Neuronal stem cell (in vitro differentiated cells): ENCODE results near the gene GDPD5.

Experiments
- DNase-seq: peaks from one replicate; pipeline ENCODE4 v3.0.0-alpha.2; 2013; ENCODE audit warnings: low spot score
- H2AFZ ChIP-seq: one replicate; pipeline ENCODE4 v1.6.1; 2013; ENCODE audit warnings: mild to moderate bottlenecking, low read length, inconsistent platforms
- H2AK5ac ChIP-seq: 2 replicates; pipeline ENCODE4 v1.6.1; 2013; ENCODE audit warnings: low read depth, mild to moderate bottlenecking, inconsistent platforms, low read length, moderate library complexity, mixed read lengths
- H2BK120ac ChIP-seq: 2 replicates; pipeline ENCODE4 v1.6.1; 2013; ENCODE audit warnings: low read depth, mild to moderate bottlenecking, inconsistent platforms, low read length, moderate library complexity, mixed read lengths
- H2BK12ac ChIP-seq: one replicate; pipeline ENCODE4 v1.6.1; 2013; ENCODE audit warnings: low read length, inconsistent platforms
- H2BK15ac ChIP-seq: 2 replicates; pipeline ENCODE4 v1.6.1; 2013; ENCODE audit warnings: mild to moderate bottlenecking, low read length, inconsistent platforms, mixed read lengths
- H2BK5ac ChIP-seq: one replicate; pipeline ENCODE4 v1.6.1; 2013; ENCODE audit warnings: inconsistent platforms, mild to moderate bottlenecking, low read length, moderate library complexity
- H3K14ac ChIP-seq: one replicate; pipeline ENCODE4 v1.6.1; 2013; ENCODE audit warnings: low read length, inconsistent platforms
- H3K18ac ChIP-seq: 2 replicates; pipeline ENCODE4 v1.6.1; 2013; ENCODE audit warnings: low read length, inconsistent platforms
- H3K23ac ChIP-seq: 2 replicates; pipeline ENCODE4 v1.6.1; 2013; ENCODE audit warnings: low read depth, mild to moderate bottlenecking, mixed read lengths, low read length, inconsistent platforms; ENCODE audit not compliant: poor library complexity
- H3K27ac ChIP-seq: replicated peaks from 3 replicates; pipeline ENCODE4 v1.5.1; 2013; ENCODE audit warnings: low read length, inconsistent platforms
- H3K27me3 ChIP-seq, 3 experiments: 2 replicates each; pipeline ENCODE4 v1.6.1; 2013; ENCODE audit warnings: low read length in 3 of 3, mild to moderate bottlenecking in 2 of 3, inconsistent platforms in 1 of 3, low read depth in 1 of 3, mixed read lengths in 1 of 3, moderate library complexity in 1 of 3; ENCODE audit not compliant: control insufficient read depth in 3 of 3, insufficient read depth in 3 of 3
- H3K36me3 ChIP-seq, 2 donors: replicated peaks in 1 of 2; 2 replicates each; pipeline ENCODE4 v1.6.1; 2013; ENCODE audit warnings: low read length in 2 of 2; ENCODE audit not compliant: control insufficient read depth in 2 of 2, insufficient read depth in 2 of 2
- H3K4ac ChIP-seq: 2 replicates; pipeline ENCODE4 v1.6.1; 2013; ENCODE audit warnings: inconsistent platforms, mild to moderate bottlenecking, low read length, moderate library complexity
- H3K4me1 ChIP-seq, 2 donors: 1 replicate in 1 of 2; 2 replicates in 1 of 2; pipeline ENCODE4 v1.6.1; 2013; ENCODE audit warnings: low read length in 2 of 2, low read depth in 1 of 2; ENCODE audit not compliant: control insufficient read depth in 2 of 2, insufficient read depth in 1 of 2
- H3K4me2 ChIP-seq: one replicate; pipeline ENCODE4 v1.6.1; 2013; ENCODE audit warnings: mild to moderate bottlenecking, low read length, inconsistent platforms; ENCODE audit not compliant: insufficient read depth, poor library complexity, severe bottlenecking
- H3K4me3 ChIP-seq, 2 donors: 2 replicates each; pipeline ENCODE4 v1.5.1; 2013; ENCODE audit warnings: low read length in 2 of 2, mild to moderate bottlenecking in 2 of 2, inconsistent platforms in 1 of 2, moderate library complexity in 1 of 2
- H3K79me1 ChIP-seq: one replicate; pipeline ENCODE4 v1.6.1; 2013; ENCODE audit warnings: low read depth, mild to moderate bottlenecking, inconsistent platforms, low read length, moderate library complexity
- H3K9ac ChIP-seq: one replicate; pipeline ENCODE4 v1.6.1; 2013; ENCODE audit warnings: mild to moderate bottlenecking, low read depth, low read length, inconsistent platforms; ENCODE audit not compliant: poor library complexity
- H3K9me3 ChIP-seq, 2 donors: replicated peaks in 1 of 2; 2 replicates each; pipeline versions ENCODE3 to v1.6.1; 2013; ENCODE audit warnings: low read length in 2 of 2, mild to moderate bottlenecking in 2 of 2, inconsistent platforms in 1 of 2, low read depth in 1 of 2, mixed read lengths in 1 of 2, moderate library complexity in 1 of 2; ENCODE audit not compliant: control insufficient read depth in 2 of 2, insufficient read depth in 1 of 2
- H4K8ac ChIP-seq: one replicate; pipeline ENCODE4 v1.6.1; 2013; ENCODE audit warnings: low read depth, mild to moderate bottlenecking, inconsistent platforms, low read length, moderate library complexity
- H4K91ac ChIP-seq: one replicate; pipeline ENCODE4 v1.6.1; 2013; ENCODE audit warnings: low read length, low read depth, mild to moderate bottlenecking, inconsistent platforms; ENCODE audit not compliant: poor library complexity
- WGBS, 2 donors: extraction: QIAGEN DNeasy Blood & Tissue Kit; methylation state at CpG; one replicate each; pipeline ENCODE4 v1.1.7; 2013; ENCODE audit warnings: missing lambda C conversion rate in 2 of 2, mixed read lengths in 1 of 2; ENCODE audit not compliant: insufficient read length in 2 of 2, insufficient replicate concordance in 1 of 2; ENCODE audit errors: extremely low coverage in 2 of 2; 5-methylcytosine and 5-hydroxymethylcytosine counted together

GDPD5 gene

DNA sequence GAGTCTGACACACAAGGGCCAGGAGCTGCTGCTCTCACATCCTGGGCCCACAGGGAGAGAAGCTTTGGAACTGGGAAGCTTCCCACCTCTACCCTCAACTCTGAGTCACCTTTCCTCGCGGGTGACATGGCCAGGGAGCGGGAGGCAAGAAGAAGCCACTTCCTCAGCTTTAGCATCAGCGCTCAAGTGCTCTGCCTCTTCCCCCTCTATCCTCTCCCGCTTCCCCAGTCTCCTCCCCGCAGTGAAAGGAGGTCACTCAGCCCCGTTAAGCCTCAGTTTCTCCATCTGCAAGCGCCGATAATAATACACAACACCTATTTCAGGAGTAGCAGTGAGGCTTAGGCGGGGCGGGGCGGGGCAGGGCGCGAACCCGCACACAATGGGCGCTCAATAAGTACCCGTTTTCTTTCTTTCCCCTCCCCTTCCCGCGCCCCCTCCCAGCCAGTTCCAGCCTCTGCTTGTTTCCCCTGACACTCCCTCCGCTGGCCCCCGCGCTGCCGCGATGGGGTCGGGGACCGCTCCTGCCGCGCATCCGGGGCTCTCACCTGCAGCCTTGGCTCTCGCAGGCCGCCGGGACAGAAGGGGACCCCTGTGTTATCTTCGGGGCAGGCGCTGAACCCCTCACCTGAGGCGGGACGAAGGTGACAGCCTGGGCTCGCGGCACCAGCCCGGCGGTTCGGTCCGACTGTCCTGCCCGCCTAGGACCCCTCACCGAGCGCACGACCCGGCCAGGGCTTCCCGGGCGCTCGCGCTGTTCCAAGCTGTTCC, 892 bp downstream of the GDPD5 start:
- peaks cover 0 to 58% (median 2%) of the 10 kb centered on the region in 3 experiments for H3K27me3 ChIP-seq
- peak overlapping the region; percentile 43 for H3K14ac ChIP-seq
- peaks cover 12 to 18% of the 10 kb centered on the region in 2 donors for H3K4me1 ChIP-seq
- H2BK5ac ChIP-seq, result peak overlapping the region; percentile 42
- peak overlapping the region; percentile 80 for H2AK5ac ChIP-seq
- no CpG with 5 or more reads among the region's 51 CpGs for WGBS, 2 donors
- peak overlapping the region; percentile 93 for H3K18ac ChIP-seq
- H3K9ac ChIP-seq, result peak overlapping the region; percentile 96
- no peaks in the 10 kb centered on the region for H3K79me1 ChIP-seq
- no peak overlapping the region for H4K91ac ChIP-seq
- peak overlapping the region; percentile 97 for H3K4me2 ChIP-seq
- H2AFZ ChIP-seq, result peak overlapping the region; percentile 97
- H3K23ac ChIP-seq, result peak overlapping the region; percentile 57
- peak overlapping the region; percentile 70 to 94 for H3K4me3 ChIP-seq
- no peak overlapping the region for H4K8ac ChIP-seq
- peak overlapping the region; percentile 17 for H2BK12ac ChIP-seq
- H3K9me3 ChIP-seq, result no peaks in the 10 kb centered on the region
- H3K4ac ChIP-seq, result no peak overlapping the region
- DNase-seq, result peak; percentile 36
- peak overlapping the region; percentile 31 for H2BK15ac ChIP-seq
- H2BK120ac ChIP-seq, result peak overlapping the region; percentile 44
- H3K27ac ChIP-seq, result no peak overlapping the region
- no peaks in the 10 kb centered on the region for H3K36me3 ChIP-seq

DNA sequence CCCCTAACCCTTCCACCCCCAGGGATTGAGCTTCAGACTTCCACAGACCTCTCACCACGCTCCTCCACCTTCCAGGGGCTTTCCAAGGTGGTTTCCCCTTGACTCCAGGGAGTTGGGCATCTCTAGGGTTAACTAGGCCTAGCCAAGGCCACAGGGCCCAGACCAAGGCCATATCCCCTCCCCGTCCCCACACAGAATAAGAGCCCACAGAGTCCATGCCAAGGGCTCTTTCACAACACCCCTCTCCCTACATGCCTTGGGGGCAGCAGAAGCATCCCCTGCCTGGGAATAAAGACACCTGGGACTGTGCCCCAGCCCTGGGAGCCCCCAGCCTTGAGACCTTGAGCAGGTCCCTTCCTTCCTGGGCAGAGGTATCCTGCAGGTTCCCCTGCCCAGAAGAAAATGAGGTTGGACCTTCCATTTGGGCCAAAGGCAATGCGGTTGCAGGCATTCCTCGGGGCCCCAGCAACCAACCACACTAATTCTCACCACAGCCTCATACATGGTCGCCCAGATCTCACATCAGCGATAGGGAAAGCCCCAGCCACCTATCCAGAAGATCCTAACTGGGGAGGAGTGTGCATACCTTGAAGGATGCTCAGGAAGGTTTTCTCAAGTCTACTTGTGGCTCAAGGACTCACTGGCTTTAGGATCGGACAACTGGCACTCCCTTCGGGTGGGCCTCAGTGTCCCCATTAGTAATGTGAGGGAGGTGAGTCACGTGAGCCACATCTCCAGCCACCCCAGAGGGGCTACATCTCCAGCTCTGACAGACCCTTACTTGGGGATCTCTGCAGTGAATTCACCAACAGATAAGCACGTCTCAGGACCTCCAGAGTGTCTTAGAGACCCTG, 1.7 kb downstream of the GDPD5 start:
- Histone ChIP-seq H4K91ac (no peak overlapping the region), H3K4ac (no peak overlapping the region), H3K27me3 (peaks cover 0 to 59% (median 2%) of the 10 kb centered on the region in 3 experiments), H3K23ac (no peak overlapping the region), H4K8ac (no peak overlapping the region), H3K79me1 (no peaks in the 10 kb centered on the region), H2BK15ac (peak overlapping the region; percentile 31), H2AFZ (peak overlapping the region; percentile 97), H3K9ac (peak overlapping the region; percentile 66), H3K36me3 (no peaks in the 10 kb centered on the region), H3K14ac (no peak overlapping the region), H2AK5ac (peak overlapping the region; percentile 80), H3K4me1 (peaks cover 12 to 22% of the 10 kb centered on the region in 2 donors), H2BK120ac (no peak overlapping the region), H3K9me3 (no peaks in the 10 kb centered on the region), H2BK12ac (no peak overlapping the region), H2BK5ac (no peak overlapping the region), H3K18ac (peak overlapping the region; percentile 93), H3K27ac (no peak overlapping the region), H3K4me3 (peak overlapping the region in 1 of 2 donors; percentile 94), H3K4me2 (peak overlapping the region; percentile 97)
- DNase-seq, result no peak
- no CpG with 5 or more reads among the region's 10 CpGs for WGBS, 2 donors

DNA sequence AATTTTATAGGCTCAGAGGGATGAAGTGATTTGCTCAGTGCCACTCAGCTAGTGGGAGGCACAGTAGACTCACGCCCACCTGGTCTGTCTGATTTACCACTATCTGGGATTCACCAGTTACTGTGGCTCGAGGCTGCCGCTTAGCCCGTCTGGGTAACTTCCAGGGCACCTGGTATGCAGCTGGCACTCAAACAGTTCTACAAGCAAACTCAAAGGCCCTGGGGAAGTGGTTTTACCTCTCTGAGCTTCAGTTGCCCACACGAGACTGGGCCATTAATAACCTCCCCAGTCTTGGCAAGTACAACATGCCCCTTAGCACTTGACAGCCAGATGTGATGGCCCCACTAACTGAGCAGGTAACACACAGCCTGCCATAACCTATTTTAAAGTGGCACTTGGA, 2.6 kb downstream of the GDPD5 start:
- no CpG with 5 or more reads among the region's 5 CpGs for WGBS, 2 donors
- H3K27ac ChIP-seq, result no peak overlapping the region
- peak overlapping the region; percentile 28 for H2BK15ac ChIP-seq
- no peak overlapping the region for H2BK120ac ChIP-seq
- no peak overlapping the region for H3K4me2 ChIP-seq
- no peak overlapping the region for H2AFZ ChIP-seq
- H3K9me3 ChIP-seq, result no peaks in the 10 kb centered on the region
- no peak overlapping the region for H3K23ac ChIP-seq
- H3K4me1 ChIP-seq, result peaks cover 12 to 26% of the 10 kb centered on the region in 2 donors
- H3K14ac ChIP-seq, result no peak overlapping the region
- DNase-seq, result no peak
- peak overlapping the region; percentile 8 for H3K4ac ChIP-seq
- H2BK5ac ChIP-seq, result peak overlapping the region; percentile 39
- no peaks in the 10 kb centered on the region for H3K36me3 ChIP-seq
- H3K4me3 ChIP-seq, result no peak overlapping the region
- H3K9ac ChIP-seq, result no peak overlapping the region
- H4K91ac ChIP-seq, result no peak overlapping the region
- peaks cover 0 to 65% (median 2%) of the 10 kb centered on the region in 3 experiments for H3K27me3 ChIP-seq
- H2AK5ac ChIP-seq, result no peak overlapping the region
- no peaks in the 10 kb centered on the region for H3K79me1 ChIP-seq
- H3K18ac ChIP-seq, result no peak overlapping the region
- H4K8ac ChIP-seq, result no peak overlapping the region
- no peak overlapping the region for H2BK12ac ChIP-seq
